Mucosa of stomach (tissue), 1 donor: Measurements from ENCODE around the gene LTBP1.
"Not testable (repeated sequence)": the region's sequence is repeated elsewhere in the genome, so short reads cannot be mapped to it uniquely, and the experiment has no call there.

Source experiments
- H3K27me3 ChIP-seq: one replicate; pipeline ENCODE4 v1.7.0; 2013; ENCODE audit warnings: mild to moderate bottlenecking, low read length; ENCODE audit not compliant: control insufficient read depth, insufficient read depth
- H3K36me3 ChIP-seq: one replicate; pipeline ENCODE4 v1.7.0; 2013; ENCODE audit warnings: low read length; ENCODE audit not compliant: control insufficient read depth, insufficient read depth
- H3K4me1 ChIP-seq: one replicate; pipeline ENCODE4 v1.7.0; 2013; ENCODE audit warnings: mild to moderate bottlenecking, low read length; ENCODE audit not compliant: control insufficient read depth, insufficient read depth
- H3K4me3 ChIP-seq: one replicate; pipeline ENCODE4 v1.7.0; 2013; ENCODE audit warnings: low read length
- H3K9ac ChIP-seq: one replicate; pipeline ENCODE4 v1.7.0; 2013; ENCODE audit warnings: mild to moderate bottlenecking, low read length, moderate library complexity
- H3K9me3 ChIP-seq: one replicate; pipeline ENCODE4 v1.7.0; 2013; ENCODE audit warnings: mild to moderate bottlenecking, low read length, moderate library complexity; ENCODE audit not compliant: control insufficient read depth
- donor health status: Pancreatic carcinoma.

Gene LTBP1

GRCh38 chr2:33221046-33221784 is 274.5 kb downstream of the LTBP1 start:
- no peaks in the 10 kb centered on the region for H3K36me3 ChIP-seq

GRCh38 chr2:33222309-33222708 is 275.6 kb downstream of the LTBP1 start:
- Histone ChIP-seq H3K4me1 (no peaks in the 10 kb centered on the region), H3K4me3 (no peak overlapping the region), H3K9ac (no peak overlapping the region), H3K27me3 (no peaks in the 10 kb centered on the region), H3K9me3 (no peaks in the 10 kb centered on the region), H3K36me3 (no peaks in the 10 kb centered on the region)

More at GRCh38 chr2:33221046-33221784, 274.5 kb downstream of the LTBP1 start:
- Histone ChIP-seq H3K27me3 (no peaks in the 10 kb centered on the region), H3K9ac (no peak overlapping the region), H3K4me3 (no peak overlapping the region), H3K9me3 (no peaks in the 10 kb centered on the region), H3K4me1 (no peaks in the 10 kb centered on the region)

- Histone ChIP-seq H3K36me3 (no peaks in the 10 kb centered on the region), H3K9ac (no peak overlapping the region), H3K9me3 (no peaks in the 10 kb centered on the region), H3K27me3 (no peaks in the 10 kb centered on the region), H3K4me1 (no peaks in the 10 kb centered on the region), H3K4me3 (no peak overlapping the region)
Measured at GRCh38 chr2:33223856-33224255, 277.1 kb downstream of the LTBP1 start.

- Histone ChIP-seq H3K9me3 (no peaks in the 10 kb centered on the region), H3K4me1 (no peaks in the 10 kb centered on the region), H3K27me3 (no peaks in the 10 kb centered on the region), H3K9ac (no peak overlapping the region), H3K36me3 (no peaks in the 10 kb centered on the region), H3K4me3 (no peak overlapping the region)
Measured at GRCh38 chr2:33225350-33225749, 278.6 kb downstream of the LTBP1 start.

- Histone ChIP-seq H3K27me3 (no peaks in the 10 kb centered on the region), H3K36me3 (no peaks in the 10 kb centered on the region), H3K4me3 (no peak overlapping the region), H3K9me3 (no peaks in the 10 kb centered on the region), H3K9ac (no peak overlapping the region), H3K4me1 (no peaks in the 10 kb centered on the region)
Measured at GRCh38 chr2:33226546-33226945, 279.8 kb downstream of the LTBP1 start.

- no peak overlapping the region for H3K9ac ChIP-seq
Measured at GRCh38 chr2:33229646-33230045, 282.9 kb downstream of the LTBP1 start.

GRCh38 chr2:33230195-33230594 is 283.4 kb downstream of the LTBP1 start:
- no peaks in the 10 kb centered on the region for H3K4me1 ChIP-seq
- no peaks in the 10 kb centered on the region for H3K36me3 ChIP-seq
- no peaks in the 10 kb centered on the region for H3K9me3 ChIP-seq
- no peak overlapping the region for H3K4me3 ChIP-seq
- no peaks in the 10 kb centered on the region for H3K27me3 ChIP-seq
- H3K9ac ChIP-seq: no peak overlapping the region

More at GRCh38 chr2:33229646-33230045, 282.9 kb downstream of the LTBP1 start:
- no peak overlapping the region for H3K4me3 ChIP-seq
- H3K9me3 ChIP-seq: no peaks in the 10 kb centered on the region
- H3K4me1 ChIP-seq: no peaks in the 10 kb centered on the region
- no peaks in the 10 kb centered on the region for H3K36me3 ChIP-seq
- H3K27me3 ChIP-seq: no peaks in the 10 kb centered on the region

- H3K9ac ChIP-seq: no peak overlapping the region
- no peaks in the 10 kb centered on the region for H3K9me3 ChIP-seq
- no peak overlapping the region for H3K4me3 ChIP-seq
- H3K27me3 ChIP-seq: no peaks in the 10 kb centered on the region
- H3K4me1 ChIP-seq: no peaks in the 10 kb centered on the region
- H3K36me3 ChIP-seq: no peaks in the 10 kb centered on the region
Measured at GRCh38 chr2:33230842-33231241, 284.1 kb downstream of the LTBP1 start.

- not testable (repeated sequence) for H3K9ac ChIP-seq, H3K27me3 ChIP-seq, H3K4me1 ChIP-seq, H3K4me3 ChIP-seq, H3K9me3 ChIP-seq, H3K36me3 ChIP-seq
Measured at GRCh38 chr2:33235559-33235958, 288.8 kb downstream of the LTBP1 start.

GRCh38 chr2:33236482-33237385 is 290.0 kb downstream of the LTBP1 start:
- Histone ChIP-seq H3K4me3 (no peak overlapping the region), H3K4me1 (no peaks in the 10 kb centered on the region), H3K9ac (no peak overlapping the region), H3K36me3 (no peaks in the 10 kb centered on the region), H3K27me3 (no peaks in the 10 kb centered on the region), H3K9me3 (no peaks in the 10 kb centered on the region)

GRCh38 chr2:33238111-33238510 is 291.4 kb downstream of the LTBP1 start:
- Histone ChIP-seq H3K9ac (no peak overlapping the region), H3K9me3 (no peaks in the 10 kb centered on the region), H3K4me1 (no peaks in the 10 kb centered on the region), H3K36me3 (no peaks in the 10 kb centered on the region), H3K27me3 (no peaks in the 10 kb centered on the region), H3K4me3 (no peak overlapping the region)

GRCh38 chr2:33240178-33240577 is 293.4 kb downstream of the LTBP1 start:
- H3K4me3 ChIP-seq: no peak overlapping the region
- H3K9me3 ChIP-seq: no peaks in the 10 kb centered on the region
- no peaks in the 10 kb centered on the region for H3K4me1 ChIP-seq
- H3K9ac ChIP-seq: no peak overlapping the region
- no peaks in the 10 kb centered on the region for H3K36me3 ChIP-seq
- no peaks in the 10 kb centered on the region for H3K27me3 ChIP-seq
